K562 (cell line): ENCODE measurements around the gene CHST12.

Experiments used
- POLR2AphosphoS5 ChIP-seq: IDR thresholded peaks from 2 replicates; pipeline ENCODE4 v1.6.1; 2011; ENCODE audit warnings: mild to moderate bottlenecking, low read depth, low read length, moderate library complexity; ENCODE audit not compliant: control insufficient read depth, insufficient read depth
- SP2 ChIP-seq: IDR thresholded peaks from 2 replicates; pipeline ENCODE4 v1.6.1; 2011; ENCODE audit warnings: mild to moderate bottlenecking, low read depth, low read length, moderate library complexity; ENCODE audit not compliant: poor library complexity, severe bottlenecking; ENCODE audit errors: extremely low read depth

DNA sequence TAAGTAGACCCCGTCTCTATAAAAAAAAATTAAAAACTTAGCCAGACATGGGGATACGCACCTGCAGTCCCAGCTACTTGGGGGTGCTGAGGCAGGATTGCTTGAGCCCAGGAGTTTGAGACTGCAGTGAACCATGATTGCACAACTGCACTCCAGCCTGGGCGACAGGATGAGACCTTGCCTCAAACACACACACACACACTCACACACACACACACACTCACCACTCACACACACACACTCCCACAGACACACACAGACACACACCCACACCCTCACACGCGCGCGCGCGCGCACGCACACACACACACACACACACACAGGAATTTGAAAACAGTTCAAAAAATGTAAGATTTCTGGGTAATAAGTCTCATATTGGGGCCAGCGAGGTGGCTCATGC is 81.5 kb downstream of the CHST12 start:
- TF ChIP-seq SP2 (no peak), POLR2AphosphoS5 (no peak)
